Neuronal stem cell (in vitro differentiated cells): Measurements from ENCODE around the gene SCN5A.

Source experiments
- DNase-seq: peaks from one replicate; pipeline ENCODE4 v3.0.0-alpha.2; 2013; ENCODE audit warnings: low spot score
- H2AFZ ChIP-seq: one replicate; pipeline ENCODE4 v1.6.1; 2013; ENCODE audit warnings: mild to moderate bottlenecking, low read length, inconsistent platforms
- H2AK5ac ChIP-seq: 2 replicates; pipeline ENCODE4 v1.6.1; 2013; ENCODE audit warnings: low read depth, mild to moderate bottlenecking, inconsistent platforms, low read length, moderate library complexity, mixed read lengths
- H2BK120ac ChIP-seq: 2 replicates; pipeline ENCODE4 v1.6.1; 2013; ENCODE audit warnings: low read depth, mild to moderate bottlenecking, inconsistent platforms, low read length, moderate library complexity, mixed read lengths
- H2BK12ac ChIP-seq: one replicate; pipeline ENCODE4 v1.6.1; 2013; ENCODE audit warnings: low read length, inconsistent platforms
- H2BK15ac ChIP-seq: 2 replicates; pipeline ENCODE4 v1.6.1; 2013; ENCODE audit warnings: mild to moderate bottlenecking, low read length, inconsistent platforms, mixed read lengths
- H2BK5ac ChIP-seq: one replicate; pipeline ENCODE4 v1.6.1; 2013; ENCODE audit warnings: inconsistent platforms, mild to moderate bottlenecking, low read length, moderate library complexity
- H3K14ac ChIP-seq: one replicate; pipeline ENCODE4 v1.6.1; 2013; ENCODE audit warnings: low read length, inconsistent platforms
- H3K18ac ChIP-seq: 2 replicates; pipeline ENCODE4 v1.6.1; 2013; ENCODE audit warnings: low read length, inconsistent platforms
- H3K23ac ChIP-seq: 2 replicates; pipeline ENCODE4 v1.6.1; 2013; ENCODE audit warnings: low read depth, mild to moderate bottlenecking, mixed read lengths, low read length, inconsistent platforms; ENCODE audit not compliant: poor library complexity
- H3K27ac ChIP-seq: replicated peaks from 3 replicates; pipeline ENCODE4 v1.5.1; 2013; ENCODE audit warnings: low read length, inconsistent platforms
- H3K27me3 ChIP-seq, 3 experiments: 2 replicates each; pipeline ENCODE4 v1.6.1; 2013; ENCODE audit warnings: low read length in 3 of 3, mild to moderate bottlenecking in 2 of 3, inconsistent platforms in 1 of 3, low read depth in 1 of 3, mixed read lengths in 1 of 3, moderate library complexity in 1 of 3; ENCODE audit not compliant: control insufficient read depth in 3 of 3, insufficient read depth in 3 of 3
- H3K36me3 ChIP-seq, 2 donors: replicated peaks in 1 of 2; 2 replicates each; pipeline ENCODE4 v1.6.1; 2013; ENCODE audit warnings: low read length in 2 of 2; ENCODE audit not compliant: control insufficient read depth in 2 of 2, insufficient read depth in 2 of 2
- H3K4ac ChIP-seq: 2 replicates; pipeline ENCODE4 v1.6.1; 2013; ENCODE audit warnings: inconsistent platforms, mild to moderate bottlenecking, low read length, moderate library complexity
- H3K4me1 ChIP-seq, 2 donors: 1 replicate in 1 of 2; 2 replicates in 1 of 2; pipeline ENCODE4 v1.6.1; 2013; ENCODE audit warnings: low read length in 2 of 2, low read depth in 1 of 2; ENCODE audit not compliant: control insufficient read depth in 2 of 2, insufficient read depth in 1 of 2
- H3K4me2 ChIP-seq: one replicate; pipeline ENCODE4 v1.6.1; 2013; ENCODE audit warnings: mild to moderate bottlenecking, low read length, inconsistent platforms; ENCODE audit not compliant: insufficient read depth, poor library complexity, severe bottlenecking
- H3K4me3 ChIP-seq, 2 donors: 2 replicates each; pipeline ENCODE4 v1.5.1; 2013; ENCODE audit warnings: low read length in 2 of 2, mild to moderate bottlenecking in 2 of 2, inconsistent platforms in 1 of 2, moderate library complexity in 1 of 2
- H3K79me1 ChIP-seq: one replicate; pipeline ENCODE4 v1.6.1; 2013; ENCODE audit warnings: low read depth, mild to moderate bottlenecking, inconsistent platforms, low read length, moderate library complexity
- H3K9ac ChIP-seq: one replicate; pipeline ENCODE4 v1.6.1; 2013; ENCODE audit warnings: mild to moderate bottlenecking, low read depth, low read length, inconsistent platforms; ENCODE audit not compliant: poor library complexity
- H3K9me3 ChIP-seq, 2 donors: replicated peaks in 1 of 2; 2 replicates each; pipeline versions ENCODE3 to v1.6.1; 2013; ENCODE audit warnings: low read length in 2 of 2, mild to moderate bottlenecking in 2 of 2, inconsistent platforms in 1 of 2, low read depth in 1 of 2, mixed read lengths in 1 of 2, moderate library complexity in 1 of 2; ENCODE audit not compliant: control insufficient read depth in 2 of 2, insufficient read depth in 1 of 2
- H4K8ac ChIP-seq: one replicate; pipeline ENCODE4 v1.6.1; 2013; ENCODE audit warnings: low read depth, mild to moderate bottlenecking, inconsistent platforms, low read length, moderate library complexity
- H4K91ac ChIP-seq: one replicate; pipeline ENCODE4 v1.6.1; 2013; ENCODE audit warnings: low read length, low read depth, mild to moderate bottlenecking, inconsistent platforms; ENCODE audit not compliant: poor library complexity
- WGBS, 2 donors: extraction: QIAGEN DNeasy Blood & Tissue Kit; methylation state at CpG; one replicate each; pipeline ENCODE4 v1.1.7; 2013; ENCODE audit warnings: missing lambda C conversion rate in 2 of 2, mixed read lengths in 1 of 2; ENCODE audit not compliant: insufficient read length in 2 of 2, insufficient replicate concordance in 1 of 2; ENCODE audit errors: extremely low coverage in 2 of 2; 5-methylcytosine and 5-hydroxymethylcytosine counted together

The SCN5A gene

GRCh38 chr3:38690185-38690584, 40.7 kb upstream of the SCN5A start:
- Histone ChIP-seq H3K4me3 (no peak overlapping the region), H3K4ac (no peak overlapping the region), H4K8ac (no peak overlapping the region), H2AFZ (no peak overlapping the region), H3K4me2 (no peak overlapping the region), H3K36me3 (no peaks in the 10 kb centered on the region), H2BK120ac (no peak overlapping the region), H3K4me1 (no peaks in the 10 kb centered on the region), H2BK5ac (no peak overlapping the region), H3K9ac (no peak overlapping the region), H3K9me3 (no peaks in the 10 kb centered on the region), H3K14ac (no peak overlapping the region), H3K27ac (no peak overlapping the region), H2BK15ac (no peak overlapping the region), H3K27me3 (no peaks in the 10 kb centered on the region), H4K91ac (no peak overlapping the region), H3K23ac (no peak overlapping the region), H3K79me1 (no peaks in the 10 kb centered on the region), H3K18ac (no peak overlapping the region), H2AK5ac (no peak overlapping the region), H2BK12ac (no peak overlapping the region)
- no peak for DNase-seq
- no CpG with 5 or more reads among the region's 2 CpGs for whole genome bisulfite sequencing, 2 donors

- H2BK5ac ChIP-seq = no peak overlapping the region
Measured at GRCh38 chr3:38689774-38690173, 40.3 kb upstream of the SCN5A start.

GRCh38 chr3:38689346-38689745, 39.9 kb upstream of the SCN5A start:
- H3K4ac ChIP-seq = no peak overlapping the region
- no CpG with 5 or more reads among the region's 4 CpGs for WGBS, 2 donors
- no peak overlapping the region for H2AK5ac ChIP-seq
- H2BK5ac ChIP-seq = no peak overlapping the region
- no peak overlapping the region for H2BK120ac ChIP-seq
- no peak overlapping the region for H4K8ac ChIP-seq
- no peak overlapping the region for H3K4me2 ChIP-seq
- H3K9ac ChIP-seq = no peak overlapping the region
- no peaks in the 10 kb centered on the region for H3K79me1 ChIP-seq
- no peak overlapping the region for H3K14ac ChIP-seq
- no peaks in the 10 kb centered on the region for H3K36me3 ChIP-seq
- no peak overlapping the region for H4K91ac ChIP-seq
- no peaks in the 10 kb centered on the region for H3K27me3 ChIP-seq
- no peaks in the 10 kb centered on the region for H3K4me1 ChIP-seq
- H3K18ac ChIP-seq = no peak overlapping the region
- H2AFZ ChIP-seq = no peak overlapping the region
- H3K27ac ChIP-seq = no peak overlapping the region
- H2BK15ac ChIP-seq = no peak overlapping the region
- no peak overlapping the region for H3K23ac ChIP-seq
- no peak overlapping the region for H3K4me3 ChIP-seq
- no peak overlapping the region for H2BK12ac ChIP-seq
- H3K9me3 ChIP-seq = no peaks in the 10 kb centered on the region
- no peak for DNase-seq

More at GRCh38 chr3:38689774-38690173, 40.3 kb upstream of the SCN5A start:
- no peak overlapping the region for H3K23ac ChIP-seq
- H3K9me3 ChIP-seq = no peaks in the 10 kb centered on the region
- no peak overlapping the region for H2AFZ ChIP-seq
- no peaks in the 10 kb centered on the region for H3K27me3 ChIP-seq
- H3K27ac ChIP-seq = no peak overlapping the region
- H3K4me1 ChIP-seq = no peaks in the 10 kb centered on the region
- no peak overlapping the region for H2BK15ac ChIP-seq
- H2BK12ac ChIP-seq = no peak overlapping the region
- no CpG with 5 or more reads among the region's 3 CpGs for WGBS, 2 donors
- H3K4me2 ChIP-seq = no peak overlapping the region
- no peak overlapping the region for H4K8ac ChIP-seq
- H3K36me3 ChIP-seq = no peaks in the 10 kb centered on the region
- no peaks in the 10 kb centered on the region for H3K79me1 ChIP-seq
- H3K14ac ChIP-seq = no peak overlapping the region
- no peak overlapping the region for H2AK5ac ChIP-seq
- DNase-seq = no peak
- H3K4me3 ChIP-seq = no peak overlapping the region
- no peak overlapping the region for H4K91ac ChIP-seq
- no peak overlapping the region for H3K9ac ChIP-seq
- no peak overlapping the region for H3K18ac ChIP-seq
- H3K4ac ChIP-seq = no peak overlapping the region
- no peak overlapping the region for H2BK120ac ChIP-seq

GRCh38 chr3:38687321-38687720, 37.8 kb upstream of the SCN5A start:
- H3K4me1 ChIP-seq = no peaks in the 10 kb centered on the region
- H3K27me3 ChIP-seq = no peaks in the 10 kb centered on the region
- H2BK15ac ChIP-seq = no peak overlapping the region
- H4K8ac ChIP-seq = no peak overlapping the region
- H2AK5ac ChIP-seq = no peak overlapping the region
- no CpG with 5 or more reads among the region's 2 CpGs for WGBS, 2 donors
- no peaks in the 10 kb centered on the region for H3K9me3 ChIP-seq
- no peak overlapping the region for H3K9ac ChIP-seq
- H3K23ac ChIP-seq = no peak overlapping the region
- H4K91ac ChIP-seq = no peak overlapping the region
- no peak overlapping the region for H2BK120ac ChIP-seq
- H3K14ac ChIP-seq = no peak overlapping the region
- no peak for DNase-seq
- no peak overlapping the region for H2BK12ac ChIP-seq
- no peak overlapping the region for H3K4ac ChIP-seq
- H2BK5ac ChIP-seq = no peak overlapping the region
- no peaks in the 10 kb centered on the region for H3K36me3 ChIP-seq
- no peak overlapping the region for H3K4me3 ChIP-seq
- H2AFZ ChIP-seq = no peak overlapping the region
- no peak overlapping the region for H3K18ac ChIP-seq
- H3K4me2 ChIP-seq = no peak overlapping the region
- H3K27ac ChIP-seq = no peak overlapping the region
- no peaks in the 10 kb centered on the region for H3K79me1 ChIP-seq
